Forelimb muscle (tissue), 1 donor: ENCODE data around the gene PRTG. TPM values are rescaled to one million over a fixed set of nuclear protein-coding genes. Genes with fewer than 3 reads are reported as not detected.
"Not testable (repeated sequence)": the region's sequence is repeated elsewhere in the genome, so short reads cannot be mapped to it uniquely, and the experiment has no call there.

Experiments used
- DNase-seq: peaks from one replicate; pipeline ENCODE4 v3.0.0-alpha.2; 2013; ENCODE audit warnings: low read depth
- polyA plus RNA-seq: library from polyadenylated mRNA; unstranded; fragments of 120-200 nt; gene quantifications from one replicate; pipeline ENCODE4 v1.2.1, GENCODE V29; 2013; ENCODE audit not compliant: insufficient read length

PRTG gene
- polyA plus RNA-seq = 3.2 TPM

DNA sequence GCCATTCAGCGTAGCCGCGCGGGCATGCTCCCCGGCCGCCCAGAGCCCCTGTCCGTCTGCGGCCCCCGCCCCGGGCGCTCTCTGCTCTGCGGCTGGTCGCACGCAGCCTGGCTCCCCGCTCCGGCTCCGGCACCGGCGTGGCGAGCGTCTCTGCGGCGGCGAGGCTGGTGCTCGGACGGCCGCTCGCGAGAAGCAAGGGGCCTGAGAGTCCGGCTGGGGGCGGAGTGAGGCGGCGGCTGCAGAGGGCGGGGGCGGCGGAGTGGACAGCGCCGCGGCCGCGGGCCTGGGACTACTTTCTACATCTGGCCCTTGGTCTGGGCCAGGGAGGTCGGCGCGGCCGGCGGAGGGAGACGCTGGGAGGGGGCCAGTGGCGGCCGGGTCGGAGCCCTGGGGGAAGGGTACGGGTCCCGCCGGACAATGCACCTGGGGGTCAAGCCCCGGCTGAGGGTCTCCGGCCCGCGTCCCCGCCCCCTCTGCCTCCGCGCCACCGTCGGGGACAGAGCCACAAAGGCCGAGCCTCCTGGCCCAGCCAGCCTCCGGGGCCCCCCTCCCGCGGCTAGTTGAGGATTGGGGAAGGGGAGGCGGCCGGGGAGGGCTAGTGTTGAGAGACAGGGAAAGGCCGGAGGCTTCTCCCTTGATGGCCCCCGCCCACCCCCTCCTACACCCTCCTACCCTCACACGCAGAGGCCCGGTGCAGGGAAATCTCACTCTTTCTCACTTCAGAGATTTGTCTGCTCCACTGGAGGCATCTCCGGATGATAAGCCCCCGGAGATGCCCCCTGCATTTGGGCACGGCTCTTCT lies at the start of gene PRTG:
TSS of gene PRTG (minus strand) at position 226 of the 802 bp plus-strand sequence. CDS start at position 5, 221 bp downstream.
- DNase-seq = no peak

- DNase-seq = no peak
Observed at GRCh38 chr15:55791551-55792400, 48.8 kb upstream of the PRTG start.

DNA sequence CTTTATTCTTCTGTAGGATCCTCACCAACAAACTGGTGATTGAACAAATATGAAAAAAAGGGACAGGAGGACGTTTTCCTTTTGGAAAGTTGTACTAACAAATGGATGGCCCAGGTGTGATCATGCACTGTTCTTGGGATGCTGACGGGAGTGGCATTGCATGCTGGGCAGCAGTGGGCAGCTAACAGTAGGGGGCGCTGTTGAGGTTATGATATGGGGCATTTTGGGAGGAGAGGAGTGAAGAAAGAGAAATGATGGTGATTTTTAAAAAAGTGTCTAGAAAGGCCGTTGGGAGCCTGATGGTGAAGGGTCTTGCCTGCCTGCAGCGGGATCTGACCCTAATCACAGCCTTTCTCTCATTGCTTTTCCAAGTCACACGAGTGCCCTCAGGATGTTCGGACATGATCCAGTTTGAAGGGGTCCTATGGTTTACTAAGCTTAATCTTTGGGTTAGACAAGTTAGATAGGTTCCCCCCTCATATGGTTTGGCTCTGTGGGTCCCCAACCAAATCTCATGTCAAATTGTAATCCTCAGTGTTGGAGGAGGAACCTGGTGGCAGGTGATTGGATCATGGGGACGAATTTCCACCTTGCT lies 46.2 kb upstream of the PRTG start:
- DNase-seq = no peak

DNA sequence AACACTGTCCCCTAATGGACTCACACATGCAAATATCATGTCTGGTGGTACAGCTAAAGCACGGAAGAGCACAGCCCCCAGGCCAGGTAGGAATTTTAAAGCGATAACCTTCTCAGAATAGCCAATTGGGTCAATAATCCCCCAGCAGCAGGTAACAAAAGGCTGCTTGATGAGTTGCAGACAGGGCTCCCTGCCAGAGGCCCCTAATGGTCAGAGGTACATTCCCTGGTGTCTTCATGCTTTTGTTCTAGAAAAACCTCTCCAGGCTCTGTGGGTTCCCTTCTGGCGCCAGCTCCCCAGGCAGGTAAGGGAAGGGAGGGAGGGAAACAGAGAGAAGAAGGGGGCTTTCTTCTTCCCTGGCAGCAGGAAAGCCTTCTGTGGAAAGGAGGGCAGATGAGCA lies 43.4 kb upstream of the PRTG start:
- no peak for DNase-seq

DNA sequence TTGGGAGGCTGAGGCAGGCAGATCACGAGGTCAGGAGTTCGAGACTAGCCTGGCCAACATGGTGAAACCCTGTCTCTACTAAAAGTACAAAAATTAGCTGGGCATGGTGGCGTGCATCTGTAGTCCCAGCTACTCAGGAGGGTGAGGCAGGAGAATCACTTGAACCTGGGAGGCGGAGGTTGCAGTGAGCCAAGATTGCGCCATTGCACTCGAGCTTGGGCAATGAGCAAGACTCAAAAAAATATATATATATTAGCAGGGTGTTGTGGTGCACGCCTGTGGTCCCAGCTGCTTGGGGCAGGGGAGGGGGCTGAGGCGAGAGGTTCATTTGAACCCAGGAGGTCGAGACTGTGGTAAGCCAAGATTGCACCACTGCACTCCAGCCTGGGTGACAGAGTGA lies 42.6 kb upstream of the PRTG start:
- not testable (repeated sequence) for DNase-seq

- no peak for DNase-seq
Observed at GRCh38 chr15:55784286-55784685, 41.3 kb upstream of the PRTG start.

DNA sequence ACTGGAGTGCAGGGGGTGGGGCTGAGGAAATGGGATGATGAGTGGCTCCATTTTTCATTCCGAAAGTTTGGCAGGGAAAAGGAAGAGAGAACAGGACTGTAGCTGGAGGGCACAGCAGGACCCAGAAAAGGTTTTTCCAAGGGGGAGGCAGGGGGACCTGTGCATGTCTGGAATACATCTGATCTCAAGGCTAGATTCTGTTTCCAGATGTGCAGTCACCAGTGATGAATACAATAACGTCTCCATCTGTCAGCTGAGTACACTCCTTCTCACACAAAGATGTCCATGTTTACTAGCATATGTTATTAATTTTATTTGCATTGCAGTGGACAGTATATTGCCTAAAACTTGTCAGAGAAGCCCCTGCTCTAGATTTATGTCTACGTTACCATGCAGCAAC lies 39.9 kb upstream of the PRTG start:
- DNase-seq = no peak

DNA sequence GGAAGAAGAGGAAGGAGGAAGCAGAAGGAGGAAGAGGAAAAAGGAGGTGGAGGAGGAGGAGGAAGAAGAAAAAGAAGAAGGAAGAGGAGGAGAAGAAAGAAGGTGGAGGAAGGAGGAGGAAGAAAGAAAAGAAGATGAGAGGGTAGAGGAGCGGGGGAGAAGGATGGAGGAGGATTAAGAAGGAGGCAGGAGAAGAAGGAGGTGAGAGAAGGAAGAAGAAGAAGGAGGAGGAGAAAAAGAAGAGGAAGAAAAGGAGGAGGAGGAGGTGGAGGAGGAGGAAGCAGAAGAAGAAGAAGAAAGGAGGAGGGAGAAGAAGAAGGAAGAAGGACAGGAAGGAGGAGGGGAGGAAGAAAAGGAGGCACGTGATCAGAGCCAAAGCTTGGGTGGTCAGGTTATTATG lies 37.3 kb upstream of the PRTG start:
- no peak for DNase-seq

GRCh38 chr15:55778932-55779331 lies 36.0 kb upstream of the PRTG start:
- no peak for DNase-seq

GRCh38 chr15:55775316-55775715 lies 32.4 kb upstream of the PRTG start:
- no peak for DNase-seq

- no peak for DNase-seq
Observed at GRCh38 chr15:55774113-55774970, 31.4 kb upstream of the PRTG start.

DNA sequence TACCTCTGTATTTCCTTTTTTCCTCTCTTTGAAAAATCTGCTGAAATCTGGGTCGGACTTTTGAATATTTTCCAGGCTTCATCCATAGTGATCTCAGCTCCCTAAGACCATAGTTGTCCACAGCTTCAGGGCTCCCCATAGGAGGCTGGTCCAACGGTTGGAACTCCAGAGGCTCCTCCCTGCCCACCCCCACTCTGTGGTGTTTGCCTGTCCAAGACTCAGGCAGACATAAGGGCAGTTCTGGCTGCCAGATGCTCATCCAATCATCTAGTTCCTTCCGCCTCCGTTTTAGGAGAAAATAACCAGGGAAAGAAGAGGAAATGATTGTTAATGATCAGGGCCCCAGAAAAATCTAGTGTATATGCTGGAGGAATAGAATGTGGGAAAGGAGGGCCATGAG lies 27.9 kb upstream of the PRTG start:
- DNase-seq = no peak

DNA sequence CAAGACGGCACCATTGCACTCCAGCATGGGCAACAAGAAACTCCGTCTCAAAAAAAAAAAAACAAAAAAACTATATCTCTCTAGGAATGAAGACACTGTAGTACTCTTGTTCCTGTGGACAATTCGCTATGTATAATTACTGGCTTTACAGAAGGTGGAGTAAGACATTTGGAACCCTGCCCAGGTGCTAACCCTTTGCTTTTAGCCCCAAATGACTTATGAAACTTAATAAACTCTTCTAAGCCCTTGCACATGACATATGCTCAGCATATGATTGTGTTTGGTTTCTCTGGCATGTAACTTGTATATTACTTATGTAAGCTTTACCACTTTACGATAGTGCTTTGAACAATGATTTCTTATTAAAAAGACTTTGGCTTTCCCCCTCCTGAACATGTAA lies 27.3 kb upstream of the PRTG start:
- no peak for DNase-seq

DNA sequence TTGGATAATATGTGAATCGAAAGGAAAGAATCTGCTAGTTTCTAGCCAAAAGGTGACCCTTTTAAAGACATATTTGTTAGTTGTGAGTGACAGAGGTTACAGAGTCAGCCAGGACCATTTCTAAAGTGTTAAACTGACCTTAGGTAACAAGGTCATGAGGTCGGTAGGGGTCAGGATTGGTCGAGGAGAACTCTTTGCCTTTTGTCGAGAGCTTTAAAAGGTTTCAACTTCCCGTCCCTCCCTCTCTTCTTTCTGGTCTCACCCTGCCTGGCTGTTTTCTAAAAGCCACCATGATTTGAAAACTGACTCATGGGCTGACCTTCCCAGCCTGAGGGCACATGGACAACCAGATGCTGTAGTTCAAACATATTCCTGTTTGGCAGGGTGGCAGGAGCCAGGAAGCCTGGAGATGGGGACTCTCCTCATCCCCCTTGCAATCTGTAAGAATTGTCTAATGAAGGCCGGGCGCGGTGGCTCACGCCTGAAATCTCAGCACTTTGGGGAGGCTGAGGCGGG lies 25.8 kb upstream of the PRTG start:
- DNase-seq = no peak

DNA sequence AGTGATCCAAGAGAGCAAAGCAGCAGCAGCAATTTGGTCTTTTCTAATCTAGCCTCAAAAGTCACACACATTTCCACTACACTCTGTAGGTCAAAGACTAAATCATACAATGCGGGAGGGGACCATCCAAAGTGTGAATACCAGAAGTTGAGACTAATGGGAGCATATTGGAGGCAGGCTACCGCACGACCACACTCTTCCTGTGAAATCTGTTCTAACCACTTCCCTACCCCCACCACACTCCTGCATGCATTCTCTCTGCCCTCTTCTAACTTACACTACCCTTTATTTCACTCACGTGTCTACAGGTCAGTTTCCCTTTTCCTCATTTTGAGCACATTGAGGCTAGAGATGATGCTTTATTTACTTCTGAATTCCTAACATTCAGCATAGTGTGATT lies 23.7 kb upstream of the PRTG start:
- DNase-seq = no peak

DNA sequence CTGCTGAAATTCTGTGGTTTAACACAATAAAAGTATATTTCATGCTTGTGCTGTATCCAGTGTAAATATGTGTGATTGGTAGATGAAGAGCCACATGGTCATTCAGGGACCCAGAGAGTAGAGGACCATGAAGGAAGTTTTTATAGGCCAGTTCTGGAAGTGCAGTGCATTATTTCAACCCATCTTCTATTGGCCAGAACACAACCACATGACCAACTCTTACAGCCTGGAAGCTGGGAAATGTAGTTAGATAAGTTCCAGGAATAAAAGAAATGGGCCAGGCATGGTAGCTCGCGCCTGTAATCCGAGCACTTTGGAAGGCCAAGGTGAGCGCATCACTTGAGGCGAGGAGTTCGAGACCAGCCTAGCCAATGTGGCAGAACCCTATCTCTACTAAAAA lies 21.4 kb upstream of the PRTG start:
- no peak for DNase-seq

GRCh38 chr15:55758580-55758986 lies 15.6 kb upstream of the PRTG start:
- no peak for DNase-seq

GRCh38 chr15:55753433-55753832 lies 10.5 kb upstream of the PRTG start:
- not testable (repeated sequence) for DNase-seq

- DNase-seq = no peak
Observed at GRCh38 chr15:55750706-55751105, 7.8 kb upstream of the PRTG start.

DNA sequence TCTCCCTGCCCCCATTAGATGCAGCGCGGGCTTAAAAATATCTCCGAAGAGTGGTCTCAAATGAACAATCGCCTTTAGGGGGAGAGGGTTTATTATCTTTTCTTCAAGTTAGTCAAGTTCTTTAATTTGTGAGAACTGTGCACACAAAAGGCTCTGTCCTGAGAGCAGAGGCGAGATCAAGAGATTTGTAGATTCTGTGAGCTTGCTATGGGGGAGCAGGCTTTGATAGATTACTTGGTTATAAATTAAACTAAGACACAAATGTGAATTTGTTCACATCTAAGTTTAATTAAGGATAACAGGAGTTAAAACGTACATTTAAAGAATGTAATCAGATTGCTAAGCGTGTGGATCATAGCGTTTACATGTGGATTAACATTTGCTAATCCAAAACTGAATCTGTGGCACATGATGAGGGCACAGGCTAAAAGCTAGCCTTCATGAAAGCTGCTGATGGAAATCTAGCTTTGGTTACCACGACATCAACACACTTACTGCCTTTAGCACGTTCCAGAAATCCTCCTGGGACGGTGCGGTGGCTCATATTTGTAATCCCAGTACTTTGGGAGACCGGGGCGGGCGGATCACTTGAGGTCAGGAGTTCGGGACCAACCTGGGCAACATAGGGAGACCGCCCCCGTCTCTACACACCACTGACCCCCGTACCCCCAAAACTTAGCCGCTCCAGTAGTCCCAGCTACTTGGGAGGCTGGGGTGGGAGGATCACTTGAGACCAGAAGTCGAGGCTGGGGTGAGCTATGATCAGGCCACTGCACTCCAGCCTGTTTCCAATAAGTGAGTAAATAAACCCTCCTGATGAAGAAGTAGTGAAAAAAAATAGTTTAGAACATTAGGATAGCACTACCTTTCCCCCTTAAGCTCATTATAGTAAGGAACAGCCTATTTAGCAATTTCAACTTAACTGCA lies 1.0 kb upstream of the PRTG start:
- no peak for DNase-seq
